Measurements from ENCODE around the gene RETREG3.
"Not testable (repeated sequence)": the region's sequence is repeated elsewhere in the genome, so short reads cannot be mapped to it uniquely, and the experiment has no call there.

Gene RETREG3

GRCh38 chr17:42609182-42609813, at the start of gene RETREG3, which contains the start of gene TUBG1:
TSS of gene RETREG3 (minus strand) at chr17:42609374. CDS start at chr17:42609324, 50 bp downstream.
TSS of gene TUBG1 (plus strand) at chr17:42609683. CDS start at chr17:42609738, 55 bp downstream.
- peak; percentile 99 for DNase-seq (ENCODE audit: low read depth)

- DNase-seq (ENCODE audit: low read depth): no peak
These were observed 48.8 kb upstream of the RETREG3 start for GRCh38 chr17:42657824-42658588.

- DNase-seq (ENCODE audit: low read depth): no peak
These were observed 46.4 kb upstream of the RETREG3 start for GRCh38 chr17:42655528-42655927.

GRCh38 chr17:42653179-42654124, 44.3 kb upstream of the RETREG3 start:
- no peak for DNase-seq (ENCODE audit: low read depth)

- no peak for DNase-seq (ENCODE audit: low read depth)
These were observed 42.2 kb upstream of the RETREG3 start for GRCh38 chr17:42651392-42651791.

- DNase-seq (ENCODE audit: low read depth): no peak
These were observed 38.6 kb upstream of the RETREG3 start for GRCh38 chr17:42647778-42648177.

GRCh38 chr17:42642336-42642735, 33.2 kb upstream of the RETREG3 start:
- no peak for DNase-seq (ENCODE audit: low read depth)

GRCh38 chr17:42640121-42640520, 30.9 kb upstream of the RETREG3 start:
- DNase-seq (ENCODE audit: low read depth): no peak

- no peak for DNase-seq (ENCODE audit: low read depth)
These were observed 30.4 kb upstream of the RETREG3 start for GRCh38 chr17:42639525-42640113.

- DNase-seq (ENCODE audit: low read depth): no peak
These were observed 23.8 kb upstream of the RETREG3 start for GRCh38 chr17:42632949-42633444.

- DNase-seq (ENCODE audit: low read depth): no peak
These were observed 20.3 kb upstream of the RETREG3 start for GRCh38 chr17:42629411-42630009.

- DNase-seq (ENCODE audit: low read depth): not testable (repeated sequence)
These were observed 18.0 kb upstream of the RETREG3 start for GRCh38 chr17:42627032-42627764.

- no peak for DNase-seq (ENCODE audit: low read depth)
These were observed 14.8 kb upstream of the RETREG3 start for GRCh38 chr17:42623732-42624596.

- DNase-seq (ENCODE audit: low read depth): no peak
These were observed 14.1 kb upstream of the RETREG3 start for GRCh38 chr17:42623271-42623670.

- DNase-seq (ENCODE audit: low read depth): not testable (repeated sequence)
These were observed 12.8 kb upstream of the RETREG3 start for GRCh38 chr17:42621987-42622386.

GRCh38 chr17:42618442-42619150, 9.4 kb upstream of the RETREG3 start:
- no peak for DNase-seq (ENCODE audit: low read depth)

- DNase-seq (ENCODE audit: low read depth): no peak
These were observed 8.8 kb upstream of the RETREG3 start for GRCh38 chr17:42617956-42618431.

GRCh38 chr17:42613699-42614295, 4.6 kb upstream of the RETREG3 start:
- no peak for DNase-seq (ENCODE audit: low read depth)
